Islet precursor cell (in vitro differentiated cells): Measurements from ENCODE around the gene ANKRD65.
"Not testable (repeated sequence)": the region's sequence is repeated elsewhere in the genome, so short reads cannot be mapped to it uniquely, and the experiment has no call there.

Source experiments
- DNase-seq: peaks from one replicate; pipeline ENCODE4 v3.0.0-alpha.2; 2018

ANKRD65 gene

GRCh38 chr1:1393428-1393827 is 27.6 kb downstream of the ANKRD65 start:
- DNase-seq, result no peak

GRCh38 chr1:1393014-1393413 is 28.1 kb downstream of the ANKRD65 start:
- DNase-seq, result no peak

DNA sequence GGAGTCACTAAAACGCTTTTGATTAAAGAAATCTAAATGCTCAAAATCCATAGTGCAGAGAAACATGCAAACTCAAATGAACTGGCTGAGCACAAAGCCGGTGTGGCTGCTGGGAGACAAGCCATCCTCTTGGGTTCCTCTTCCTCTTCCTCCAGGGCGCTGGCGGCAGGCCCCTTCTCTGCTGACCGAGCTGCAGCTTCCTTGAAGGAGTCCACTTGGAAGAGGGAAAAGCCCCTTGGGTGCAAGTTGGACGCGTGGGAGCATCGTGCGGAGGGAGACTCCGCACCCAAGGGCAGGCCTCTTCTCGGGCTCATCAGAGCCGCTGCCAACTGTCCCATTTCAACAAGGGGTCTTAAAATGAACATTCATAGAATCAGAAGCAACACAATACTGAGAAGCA is 29.9 kb downstream of the ANKRD65 start:
- no peak for DNase-seq

DNA sequence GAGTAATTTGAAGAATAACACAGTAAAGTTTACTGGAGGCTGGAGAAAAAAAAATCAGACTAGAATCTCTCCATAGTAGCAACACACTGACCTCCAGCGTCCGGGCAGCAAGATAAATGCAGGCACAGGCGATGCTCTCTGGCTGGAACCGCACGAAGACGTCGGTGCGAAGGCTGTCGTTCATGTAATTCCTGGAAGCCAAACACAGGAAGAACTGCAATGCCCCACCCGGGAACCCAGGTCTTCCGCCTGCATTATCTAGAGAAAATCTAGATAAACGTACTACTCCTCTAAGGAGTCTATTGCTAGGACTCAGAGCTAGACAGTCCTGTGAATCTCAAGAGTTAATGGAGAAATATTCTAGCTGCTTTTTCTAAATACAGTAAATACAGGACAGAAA is 30.4 kb downstream of the ANKRD65 start:
- no peak for DNase-seq

DNA sequence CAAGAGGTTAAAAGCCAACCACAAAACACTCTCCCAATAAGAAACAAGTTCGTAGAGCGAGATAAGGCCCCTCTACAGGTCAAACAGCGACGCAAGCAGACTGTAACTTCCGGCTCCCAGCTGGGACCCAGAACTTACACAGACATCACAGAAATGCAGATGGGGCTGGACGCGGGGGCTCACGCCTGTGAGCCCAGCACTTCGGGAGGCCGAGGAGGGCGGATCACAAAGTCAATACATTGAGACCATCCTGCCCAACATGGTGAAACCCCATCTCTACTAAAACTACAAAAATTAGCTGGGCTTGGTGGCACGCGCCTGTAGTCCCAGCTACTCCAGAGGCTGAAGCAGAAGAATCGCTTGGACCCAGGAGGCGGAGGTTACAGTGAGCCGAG is 33.0 kb downstream of the ANKRD65 start:
- DNase-seq, result no peak

GRCh38 chr1:1387098-1388077 is 33.7 kb downstream of the ANKRD65 start:
- no peak for DNase-seq

DNA sequence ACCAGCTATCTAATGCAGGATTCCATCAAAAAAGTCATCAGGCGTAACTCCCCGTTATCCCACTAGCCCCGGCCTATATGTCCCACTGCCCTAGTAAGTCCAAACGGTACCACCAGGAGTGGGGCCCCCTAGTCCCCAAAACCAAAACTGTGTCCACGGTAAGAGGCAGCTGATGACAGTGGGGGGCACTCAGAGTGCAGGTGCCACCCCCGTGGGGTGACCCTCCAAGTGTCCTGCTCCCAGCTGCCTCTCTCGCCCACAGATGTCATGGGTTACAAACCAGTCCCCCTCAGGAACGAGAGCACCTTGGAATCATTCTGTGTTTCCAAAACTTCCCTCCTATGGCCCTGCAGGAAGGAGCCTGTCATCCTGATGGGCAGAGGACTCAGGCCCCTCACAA is 35.1 kb downstream of the ANKRD65 start:
- DNase-seq, result no peak

DNA sequence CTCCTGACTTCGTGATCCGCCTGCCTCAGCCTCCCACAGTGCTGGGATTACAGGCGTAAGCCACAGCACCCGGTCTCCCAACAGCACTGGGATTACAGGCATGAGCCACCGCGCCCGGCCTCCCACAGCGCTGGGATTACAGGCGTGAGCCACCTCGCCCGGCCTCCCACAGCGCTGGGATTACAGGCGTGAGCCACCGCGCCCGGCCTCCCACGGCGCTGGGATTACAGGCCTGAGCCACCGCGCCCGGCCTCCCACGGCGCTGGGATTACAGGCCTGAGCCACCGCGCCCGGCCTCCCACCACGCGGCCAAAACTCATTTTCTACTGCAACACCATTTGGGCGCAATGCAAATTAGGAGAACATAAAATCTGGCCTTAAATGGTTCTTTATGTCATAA is 35.7 kb downstream of the ANKRD65 start:
- not testable (repeated sequence) for DNase-seq

DNA sequence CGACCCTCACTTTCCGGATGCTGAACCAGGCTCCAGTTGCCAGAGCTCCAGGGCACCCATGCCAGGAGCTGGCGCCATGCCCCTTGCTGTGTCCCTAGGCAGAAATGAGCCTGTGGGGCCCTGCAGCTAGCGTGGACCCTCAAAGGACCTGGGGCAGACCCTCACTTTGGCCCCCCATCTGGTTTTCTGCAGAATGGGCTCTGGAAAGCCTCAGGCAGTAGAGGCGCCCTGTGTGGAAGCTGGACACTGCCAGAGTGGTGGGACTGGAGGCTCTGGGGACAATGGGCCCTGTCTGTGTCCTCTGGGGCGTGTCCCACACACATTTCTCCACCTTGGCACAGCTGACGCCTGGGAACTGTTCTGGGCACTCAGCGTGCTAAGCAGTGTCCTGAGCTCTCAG is 39.8 kb downstream of the ANKRD65 start:
- DNase-seq, result no peak

DNA sequence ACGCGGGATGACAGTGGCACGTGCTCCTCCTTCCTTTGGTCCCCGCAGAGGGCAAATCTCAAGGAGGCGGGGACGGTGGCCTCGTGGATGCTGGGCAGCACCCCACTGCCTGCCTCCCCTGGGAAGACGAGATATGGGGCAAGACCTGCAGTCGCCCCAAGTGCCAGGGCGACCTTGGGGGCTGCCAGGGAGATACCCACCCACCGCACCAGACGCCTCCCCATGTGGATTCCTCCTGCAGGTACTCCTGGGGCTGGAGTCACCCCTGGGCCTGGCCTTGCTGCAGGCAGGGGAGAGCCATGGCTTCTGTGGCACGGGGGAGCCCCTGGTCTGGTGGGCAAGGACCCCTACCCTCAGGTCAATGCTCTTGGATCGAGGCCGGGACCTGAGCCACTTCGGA is 40.2 kb downstream of the ANKRD65 start:
- DNase-seq, result no peak

DNA sequence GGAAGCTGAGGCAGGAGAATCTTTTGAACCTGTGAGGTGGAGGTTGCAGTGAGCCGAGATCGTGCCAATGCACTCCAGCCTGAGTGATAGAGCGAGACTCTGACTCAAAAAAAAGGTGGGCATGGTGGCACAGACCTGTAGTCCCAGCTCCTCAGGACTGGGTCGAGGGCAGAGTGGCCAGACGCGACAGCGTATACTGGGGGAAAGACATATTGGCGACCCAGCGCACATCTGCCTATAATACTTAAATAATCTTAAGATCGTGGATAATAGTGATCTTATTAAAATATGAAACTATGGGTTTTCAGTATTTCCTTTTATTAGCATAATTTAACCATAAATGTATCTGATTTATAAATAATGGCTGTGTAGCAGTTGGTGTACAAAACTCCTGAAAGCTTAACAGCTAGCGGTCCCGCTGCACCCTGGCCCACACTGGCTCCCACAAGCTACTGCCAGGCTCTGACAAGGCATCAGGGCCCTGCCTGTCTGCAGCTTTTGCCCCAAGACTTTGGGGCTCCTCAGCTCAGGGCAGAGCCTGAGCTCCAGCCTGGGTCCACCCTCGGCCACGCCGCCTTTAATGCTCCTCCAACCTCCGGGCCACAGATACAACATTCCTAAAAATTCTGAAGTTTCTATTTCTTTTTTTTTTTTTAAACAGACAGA is 43.4 kb downstream of the ANKRD65 start:
- no peak for DNase-seq

DNA sequence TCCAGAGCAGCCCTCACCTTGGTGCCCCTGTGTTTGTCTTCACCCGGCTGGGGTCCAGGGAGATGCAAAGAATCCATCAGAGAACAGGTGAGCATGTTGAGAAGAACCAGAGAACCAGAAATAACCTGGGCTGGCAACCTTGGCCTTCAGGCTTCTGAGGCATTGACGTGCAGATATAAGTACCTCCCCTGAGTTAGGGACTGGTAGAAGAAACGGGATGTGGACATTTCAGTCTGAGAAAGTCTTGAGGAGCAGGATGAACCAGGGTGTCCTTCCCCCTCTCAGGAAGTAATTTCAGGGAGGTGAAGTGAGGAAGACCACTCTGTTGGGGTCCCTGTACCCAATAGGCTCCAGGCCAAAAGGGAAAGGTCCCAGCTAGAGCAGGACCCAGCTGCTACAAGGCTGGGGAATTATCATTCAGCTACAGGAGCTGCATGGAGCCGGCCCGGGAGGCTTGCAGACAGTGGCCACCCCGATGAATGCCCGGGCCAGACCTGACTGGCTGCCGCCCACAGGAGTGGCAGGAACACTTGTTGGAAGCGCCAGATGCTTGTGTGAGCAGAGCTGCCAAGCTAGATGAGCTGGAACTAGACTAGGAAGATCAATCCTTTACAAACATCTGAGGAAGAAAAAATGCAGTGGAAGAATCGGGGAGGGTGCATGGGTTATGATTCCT is 44.4 kb downstream of the ANKRD65 start:
- no peak for DNase-seq

- peak; percentile 100 for DNase-seq
Observed at GRCh38 chr1:1374929-1375662, 46.0 kb downstream of the ANKRD65 start, which contains the start of gene AURKAIP1. AURKAIP1 (minus strand) TSS chr1:1375207; CDS start chr1:1374756, 451 bp downstream.

GRCh38 chr1:1374589-1374928 is 46.5 kb downstream of the ANKRD65 start:
- DNase-seq, result no peak

- DNase-seq, result no peak
Observed at GRCh38 chr1:1373815-1374588, 47.1 kb downstream of the ANKRD65 start.

DNA sequence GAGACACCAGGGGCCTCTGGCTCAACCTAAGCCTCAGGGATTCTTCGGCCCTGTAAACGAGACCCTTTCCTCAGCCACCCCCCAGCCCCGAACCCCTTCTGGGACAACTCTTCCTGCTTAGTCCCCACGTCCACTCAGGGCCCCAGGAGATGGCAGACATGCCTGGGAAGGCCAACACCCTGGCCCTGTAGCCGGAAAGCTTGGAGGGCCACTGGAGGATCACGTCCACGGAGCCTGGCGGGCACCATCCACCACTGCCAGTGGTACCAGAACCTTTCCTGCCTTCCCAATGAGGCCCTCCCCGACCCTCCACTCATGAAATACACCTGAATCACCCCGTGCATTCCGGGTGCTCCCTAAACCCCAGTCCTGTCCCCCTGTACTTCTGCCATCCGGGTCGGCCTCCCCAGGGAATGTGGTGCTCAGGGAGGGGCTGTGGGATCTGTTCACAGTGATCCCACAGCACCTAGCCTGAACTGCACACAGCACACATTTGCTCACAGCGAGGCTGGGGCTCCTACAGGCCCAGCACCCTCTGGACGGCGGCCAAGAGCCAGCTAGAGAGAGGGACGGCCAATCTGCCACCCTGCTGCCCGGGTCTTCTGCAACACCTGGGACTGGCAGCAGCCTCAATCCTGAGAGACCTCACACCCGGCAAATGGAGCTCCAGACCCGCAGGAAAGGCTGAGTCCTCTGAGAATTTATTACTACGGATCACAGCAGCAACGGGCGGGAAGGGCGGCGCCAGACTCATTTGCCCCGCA is 47.8 kb downstream of the ANKRD65 start:
- no peak for DNase-seq

DNA sequence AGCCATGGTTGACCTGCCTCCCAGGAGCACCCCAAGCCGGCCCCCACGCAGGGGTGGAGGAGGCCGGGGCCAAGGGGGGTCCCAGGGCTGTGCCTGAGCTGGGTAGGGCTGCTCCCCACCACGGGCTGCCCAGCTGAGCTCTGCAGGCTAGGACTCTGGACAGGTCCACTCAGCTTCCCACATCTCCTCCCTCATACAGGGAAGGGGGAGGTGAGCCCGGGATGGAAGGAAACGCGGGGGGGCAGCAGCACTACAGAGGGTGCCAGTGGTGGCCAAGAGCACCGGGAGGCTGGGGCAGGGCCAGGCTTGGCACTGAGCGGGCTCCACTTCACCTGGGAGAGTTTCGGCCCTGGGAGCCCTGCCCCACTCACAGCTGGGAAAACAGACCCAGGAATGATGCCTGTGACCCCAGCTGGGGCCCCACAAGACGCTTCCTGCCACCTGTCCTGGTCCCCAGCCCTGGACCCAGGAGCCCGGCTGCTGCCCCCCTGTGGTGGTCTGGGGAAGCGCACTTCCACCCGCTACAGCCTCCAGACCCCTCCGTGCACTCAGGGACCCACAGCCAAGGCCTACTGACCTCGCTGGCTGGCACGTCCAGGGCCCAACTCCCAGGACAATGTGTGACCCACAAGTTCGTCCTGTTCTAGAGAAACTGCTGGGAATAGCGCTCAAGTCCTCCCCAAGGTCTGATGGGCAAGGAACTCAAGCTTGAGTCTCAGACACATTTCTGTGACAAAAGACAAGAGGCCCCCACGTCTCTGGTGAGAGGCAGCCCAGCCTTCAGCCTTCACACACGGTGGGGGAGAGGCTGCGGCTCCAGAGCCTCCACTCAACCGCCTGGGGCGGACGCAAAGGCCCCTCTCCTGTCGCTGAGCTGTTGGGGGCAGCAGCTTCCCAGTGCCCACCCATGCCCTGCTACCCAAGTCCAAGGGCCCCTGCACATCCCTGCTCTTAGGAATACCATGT is 49.0 kb downstream of the ANKRD65 start:
- peak; percentile 86 for DNase-seq

DNA sequence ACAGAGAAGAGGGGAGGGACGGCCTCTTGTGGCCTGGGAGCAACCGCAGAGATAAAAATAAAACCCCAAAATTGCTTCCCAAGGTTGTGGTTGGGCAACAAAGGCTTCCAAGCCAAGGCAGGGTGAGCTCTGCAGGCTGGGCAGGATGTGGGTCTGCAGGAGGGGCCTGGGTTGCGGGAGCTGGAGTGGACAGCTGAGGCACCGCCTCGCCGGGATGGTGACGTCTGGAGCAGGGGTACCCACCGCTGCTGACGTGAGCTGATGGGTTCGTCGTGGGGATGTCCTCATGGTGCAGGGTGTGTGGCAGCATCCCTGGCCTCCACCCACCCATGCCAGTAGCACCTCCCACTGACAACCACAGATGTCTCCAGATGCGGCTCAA is 49.7 kb downstream of the ANKRD65 start:
- no peak for DNase-seq

- DNase-seq, result no peak
Observed at GRCh38 chr1:1370771-1371300, 50.2 kb downstream of the ANKRD65 start.

- DNase-seq, result not testable (repeated sequence)
Observed at GRCh38 chr1:1370094-1370493, 51.0 kb downstream of the ANKRD65 start.
